Smooth muscle cell (in vitro differentiated cells): ENCODE data around the gene EBF3. TPM values are rescaled to one million over a fixed set of nuclear protein-coding genes. Genes with fewer than 3 reads are reported as not detected.

Experiments used
- DNase-seq: peaks from one replicate; lab custom pipeline; 2025; ENCODE audit not compliant: unreplicated experiment; lab: John Stamatoyannopoulos, UW
- H2AFZ ChIP-seq: fragments of 200-600 bp; sonication (generic); 2 replicates; pipeline ENCODE4 v1.6.0; 2016; ENCODE audit warnings: antibody characterized with exemption, low read depth, mild to moderate bottlenecking
- H3F3A ChIP-seq: fragments of 200-600 bp; sonication (generic); 2 replicates; pipeline ENCODE4 v1.6.0; 2017; ENCODE audit warnings: antibody characterized with exemption, low read depth
- H3K27ac ChIP-seq: fragments of 200-600 bp; sonication (generic); 2 replicates; pipeline ENCODE4 v1.5.1; 2016; ENCODE audit warnings: low read depth, mild to moderate bottlenecking
- H3K27me3 ChIP-seq: fragments of 200-600 bp; sonication (generic); 2 replicates; pipeline ENCODE4 v1.6.1; 2016; ENCODE audit warnings: low read depth, mild to moderate bottlenecking
- H3K36me3 ChIP-seq: fragments of 200-600 bp; sonication (generic); 2 replicates; pipeline ENCODE4 v1.5.1; 2016; ENCODE audit warnings: low read depth
- H3K4me1 ChIP-seq: fragments of 200-600 bp; sonication (generic); 2 replicates; pipeline ENCODE4 v1.5.1; 2016; ENCODE audit warnings: low read depth
- H3K4me2 ChIP-seq: fragments of 200-600 bp; sonication (generic); 2 replicates; pipeline ENCODE4 v1.6.0; 2016; ENCODE audit warnings: mild to moderate bottlenecking
- H3K4me3 ChIP-seq: fragments of 200-600 bp; sonication (generic); 2 replicates; pipeline ENCODE4 v1.5.1; 2016; ENCODE audit warnings: mild to moderate bottlenecking
- H3K79me2 ChIP-seq: fragments of 200-600 bp; sonication (generic); 2 replicates; pipeline ENCODE4 v1.6.0; 2016; ENCODE audit warnings: low read depth, mild to moderate bottlenecking
- H3K9ac ChIP-seq: fragments of 200-600 bp; sonication (generic); 2 replicates; pipeline ENCODE4 v1.6.0; 2016; ENCODE audit warnings: low read depth
- H3K9me3 ChIP-seq: fragments of 200-600 bp; sonication (generic); replicated peaks from 2 replicates; pipeline ENCODE4 v1.5.1; 2016; ENCODE audit warnings: low read depth
- H4K20me1 ChIP-seq: fragments of 200-600 bp; sonication (generic); 2 replicates; pipeline ENCODE4 v1.6.0; 2016; ENCODE audit warnings: low read depth
- WGBS: methylation state at CpG from one replicate; pipeline ENCODE4 v1.1.7; 2016; ENCODE audit warnings: low lambda C conversion rate; 5-methylcytosine and 5-hydroxymethylcytosine counted together
- polyA plus RNA-seq: library from polyadenylated mRNA; unstranded; fragments of >200 nt; fragmentation: Nextera tagmentation; extraction: Ambion mirVana; gene quantifications from 2 replicates; pipeline ENCODE4 v1.2.1, GENCODE V29; 2016
- total RNA-seq: library from RNA; depleted of rRNA; stranded (reverse); fragments of >200 nt; gene quantifications from 2 replicates; pipeline ENCODE4 v1.2.3, GENCODE V29; 2014
- TF ChIP-seq, protein P1 (sequence below): fragments of 200-600 bp; sonication (generic); IDR thresholded peaks from 2 replicates; pipeline ENCODE4 v1.5.1; 2017; ENCODE audit warnings: borderline replicate concordance, mild to moderate bottlenecking, antibody characterized with exemption; ENCODE audit not compliant: insufficient read depth, poor library complexity, severe bottlenecking

The EBF3 gene
- total and polyA plus RNA-seq, 2 experiments from 2014 or later, result not detected

- no peak overlapping the region for H3K27ac ChIP-seq
- no peak for DNase-seq
- no peaks in the 10 kb centered on the region for H3K36me3 ChIP-seq
- H2AFZ ChIP-seq, result no peak overlapping the region
- H3F3A ChIP-seq, result no peaks in the 10 kb centered on the region
- 91% methylated on average over 12 of the region's 12 CpGs for WGBS
- no peaks in the 10 kb centered on the region for H3K9me3 ChIP-seq
- no peak overlapping the region for H3K4me2 ChIP-seq
- H3K27me3 ChIP-seq, result no peaks in the 10 kb centered on the region
- H4K20me1 ChIP-seq, result no peaks in the 10 kb centered on the region
- H3K79me2 ChIP-seq, result no peaks in the 10 kb centered on the region
- no peak overlapping the region for H3K9ac ChIP-seq
- TF ChIP-seq, protein P1, sequence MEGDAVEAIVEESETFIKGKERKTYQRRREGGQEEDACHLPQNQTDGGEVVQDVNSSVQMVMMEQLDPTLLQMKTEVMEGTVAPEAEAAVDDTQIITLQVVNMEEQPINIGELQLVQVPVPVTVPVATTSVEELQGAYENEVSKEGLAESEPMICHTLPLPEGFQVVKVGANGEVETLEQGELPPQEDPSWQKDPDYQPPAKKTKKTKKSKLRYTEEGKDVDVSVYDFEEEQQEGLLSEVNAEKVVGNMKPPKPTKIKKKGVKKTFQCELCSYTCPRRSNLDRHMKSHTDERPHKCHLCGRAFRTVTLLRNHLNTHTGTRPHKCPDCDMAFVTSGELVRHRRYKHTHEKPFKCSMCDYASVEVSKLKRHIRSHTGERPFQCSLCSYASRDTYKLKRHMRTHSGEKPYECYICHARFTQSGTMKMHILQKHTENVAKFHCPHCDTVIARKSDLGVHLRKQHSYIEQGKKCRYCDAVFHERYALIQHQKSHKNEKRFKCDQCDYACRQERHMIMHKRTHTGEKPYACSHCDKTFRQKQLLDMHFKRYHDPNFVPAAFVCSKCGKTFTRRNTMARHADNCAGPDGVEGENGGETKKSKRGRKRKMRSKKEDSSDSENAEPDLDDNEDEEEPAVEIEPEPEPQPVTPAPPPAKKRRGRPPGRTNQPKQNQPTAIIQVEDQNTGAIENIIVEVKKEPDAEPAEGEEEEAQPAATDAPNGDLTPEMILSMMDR, result no peak
- peaks cover 10% of the 10 kb centered on the region for H3K4me1 ChIP-seq
- H3K4me3 ChIP-seq, result no peak overlapping the region
These were observed 58.5 kb downstream of the EBF3 start for GRCh38 chr10:129905553-129905952.

GRCh38 chr10:129904323-129904722 lies 59.8 kb downstream of the EBF3 start:
- no peak overlapping the region for H3K9ac ChIP-seq
- H4K20me1 ChIP-seq, result no peaks in the 10 kb centered on the region
- no peak overlapping the region for H3K4me2 ChIP-seq
- no peak overlapping the region for H3K4me3 ChIP-seq
- DNase-seq, result no peak
- no peaks in the 10 kb centered on the region for H3K9me3 ChIP-seq
- H3K79me2 ChIP-seq, result no peaks in the 10 kb centered on the region
- H3K27me3 ChIP-seq, result no peaks in the 10 kb centered on the region
- no peak overlapping the region for H3K27ac ChIP-seq
- TF ChIP-seq, protein P1, result no peak
- H3F3A ChIP-seq, result no peaks in the 10 kb centered on the region
- H2AFZ ChIP-seq, result no peak overlapping the region
- WGBS, result 74% methylated on average over 2 of the region's 2 CpGs
- H3K36me3 ChIP-seq, result no peaks in the 10 kb centered on the region
- peaks cover 10% of the 10 kb centered on the region for H3K4me1 ChIP-seq

- Histone ChIP-seq H3K27ac (no peak overlapping the region), H3K4me2 (no peak overlapping the region), H3F3A (no peaks in the 10 kb centered on the region), H4K20me1 (no peaks in the 10 kb centered on the region), H3K4me3 (no peak overlapping the region), H3K9ac (no peak overlapping the region), H3K4me1 (peaks cover 25% of the 10 kb centered on the region), H3K27me3 (peaks cover 4% of the 10 kb centered on the region), H3K79me2 (no peaks in the 10 kb centered on the region), H3K36me3 (no peaks in the 10 kb centered on the region), H3K9me3 (no peaks in the 10 kb centered on the region), H2AFZ (no peak overlapping the region)
- TF ChIP-seq, protein P1, result no peak
- 58% methylated on average over 15 of the region's 15 CpGs for WGBS
- DNase-seq, result no peak
These were observed 62.6 kb downstream of the EBF3 start for GRCh38 chr10:129901389-129902006.

- no peaks in the 10 kb centered on the region for H3K36me3 ChIP-seq
- TF ChIP-seq, protein P1, result no peak
- no peaks in the 10 kb centered on the region for H4K20me1 ChIP-seq
- no peak for DNase-seq
- H3K4me2 ChIP-seq, result no peak overlapping the region
- H3K9me3 ChIP-seq, result no peaks in the 10 kb centered on the region
- H3K9ac ChIP-seq, result no peak overlapping the region
- peaks cover 4% of the 10 kb centered on the region for H3K27me3 ChIP-seq
- no peaks in the 10 kb centered on the region for H3K79me2 ChIP-seq
- H3K4me3 ChIP-seq, result no peak overlapping the region
- no peaks in the 10 kb centered on the region for H3F3A ChIP-seq
- H3K27ac ChIP-seq, result no peak overlapping the region
- WGBS, result 95% methylated on average over 1 of the region's 1 CpG
- peaks cover 27% of the 10 kb centered on the region for H3K4me1 ChIP-seq
- no peak overlapping the region for H2AFZ ChIP-seq
These were observed 63.2 kb downstream of the EBF3 start for GRCh38 chr10:129900825-129901224.
